ENCODE data around the gene RHBDD1.

Gene RHBDD1

GRCh38 chr2:226893216-226893615 is 57.4 kb downstream of the RHBDD1 start:
- no peaks in the 10 kb centered on the region for H3K4me1 ChIP-seq (ENCODE audit: insufficient read depth, low read length)
- H3K9ac ChIP-seq (ENCODE audit: low read depth, low read length): no peak overlapping the region
- no peaks in the 10 kb centered on the region for H3K9me3 ChIP-seq (ENCODE audit: control insufficient read depth, insufficient read depth, low read length)
- H3K36me3 ChIP-seq (ENCODE audit: insufficient read depth, low read length): no peaks in the 10 kb centered on the region

- no peaks in the 10 kb centered on the region for H3K9me3 ChIP-seq (ENCODE audit: control insufficient read depth, insufficient read depth, low read length)
- H3K36me3 ChIP-seq (ENCODE audit: insufficient read depth, low read length): no peaks in the 10 kb centered on the region
- no peaks in the 10 kb centered on the region for H3K4me1 ChIP-seq (ENCODE audit: insufficient read depth, low read length)
- H3K9ac ChIP-seq (ENCODE audit: low read depth, low read length): no peak overlapping the region
These were observed 58.9 kb downstream of the RHBDD1 start for GRCh38 chr2:226894752-226895151.

GRCh38 chr2:226895579-226895978 is 59.7 kb downstream of the RHBDD1 start:
- Histone ChIP-seq H3K4me1 (ENCODE audit: insufficient read depth, low read length) (no peaks in the 10 kb centered on the region), H3K9me3 (ENCODE audit: control insufficient read depth, insufficient read depth, low read length) (no peaks in the 10 kb centered on the region), H3K9ac (ENCODE audit: low read depth, low read length) (no peak overlapping the region), H3K36me3 (ENCODE audit: insufficient read depth, low read length) (no peaks in the 10 kb centered on the region)

GRCh38 chr2:226898121-226898520 is 62.3 kb downstream of the RHBDD1 start:
- Histone ChIP-seq H3K4me1 (ENCODE audit: insufficient read depth, low read length) (no peaks in the 10 kb centered on the region), H3K36me3 (ENCODE audit: insufficient read depth, low read length) (no peaks in the 10 kb centered on the region), H3K9me3 (ENCODE audit: control insufficient read depth, insufficient read depth, low read length) (no peaks in the 10 kb centered on the region), H3K9ac (ENCODE audit: low read depth, low read length) (no peak overlapping the region)

- H3K9ac ChIP-seq (ENCODE audit: low read depth, low read length): no peak overlapping the region
- H3K9me3 ChIP-seq (ENCODE audit: control insufficient read depth, insufficient read depth, low read length): no peaks in the 10 kb centered on the region
- H3K36me3 ChIP-seq (ENCODE audit: insufficient read depth, low read length): no peaks in the 10 kb centered on the region
- H3K4me1 ChIP-seq (ENCODE audit: insufficient read depth, low read length): no peaks in the 10 kb centered on the region
These were observed 63.0 kb downstream of the RHBDD1 start for GRCh38 chr2:226898897-226899296.

GRCh38 chr2:226902041-226902966 is 66.5 kb downstream of the RHBDD1 start:
- H3K4me1 ChIP-seq (ENCODE audit: insufficient read depth, low read length): no peaks in the 10 kb centered on the region

GRCh38 chr2:226903179-226903578 is 67.3 kb downstream of the RHBDD1 start:
- Histone ChIP-seq H3K9me3 (ENCODE audit: control insufficient read depth, insufficient read depth, low read length) (no peaks in the 10 kb centered on the region), H3K36me3 (ENCODE audit: insufficient read depth, low read length) (peaks cover 2% of the 10 kb centered on the region; the same call in 1 of the 2 replicates), H3K4me1 (ENCODE audit: insufficient read depth, low read length) (no peaks in the 10 kb centered on the region), H3K9ac (ENCODE audit: low read depth, low read length) (no peak overlapping the region)

More at GRCh38 chr2:226902041-226902966, 66.5 kb downstream of the RHBDD1 start:
- H3K9ac ChIP-seq (ENCODE audit: low read depth, low read length): no peak overlapping the region
- H3K9me3 ChIP-seq (ENCODE audit: control insufficient read depth, insufficient read depth, low read length): no peaks in the 10 kb centered on the region
- no peaks in the 10 kb centered on the region for H3K36me3 ChIP-seq (ENCODE audit: insufficient read depth, low read length)

GRCh38 chr2:226904592-226904991 is 68.7 kb downstream of the RHBDD1 start:
- H3K4me1 ChIP-seq (ENCODE audit: insufficient read depth, low read length): no peaks in the 10 kb centered on the region
- H3K36me3 ChIP-seq (ENCODE audit: insufficient read depth, low read length): peaks cover 3% of the 10 kb centered on the region; the same call in 1 of the 2 replicates
- H3K9me3 ChIP-seq (ENCODE audit: control insufficient read depth, insufficient read depth, low read length): no peaks in the 10 kb centered on the region
- H3K9ac ChIP-seq (ENCODE audit: low read depth, low read length): no peak overlapping the region

- Histone ChIP-seq H3K9ac (ENCODE audit: low read depth, low read length) (no peak overlapping the region), H3K4me1 (ENCODE audit: insufficient read depth, low read length) (no peaks in the 10 kb centered on the region), H3K9me3 (ENCODE audit: control insufficient read depth, insufficient read depth, low read length) (no peaks in the 10 kb centered on the region), H3K36me3 (ENCODE audit: insufficient read depth, low read length) (peaks cover 3% of the 10 kb centered on the region; the same call in 1 of the 2 replicates)
These were observed 69.9 kb downstream of the RHBDD1 start for GRCh38 chr2:226905718-226906117.

- no peaks in the 10 kb centered on the region for H3K4me1 ChIP-seq (ENCODE audit: insufficient read depth, low read length)
- no peaks in the 10 kb centered on the region for H3K9me3 ChIP-seq (ENCODE audit: control insufficient read depth, insufficient read depth, low read length)
- H3K36me3 ChIP-seq (ENCODE audit: insufficient read depth, low read length): peaks cover 3% of the 10 kb centered on the region; the same call in 1 of the 2 replicates
- H3K9ac ChIP-seq (ENCODE audit: low read depth, low read length): no peak overlapping the region
These were observed 70.4 kb downstream of the RHBDD1 start for GRCh38 chr2:226906163-226906693.

- no peaks in the 10 kb centered on the region for H3K4me1 ChIP-seq (ENCODE audit: insufficient read depth, low read length)
- H3K9ac ChIP-seq (ENCODE audit: low read depth, low read length): no peak overlapping the region
- H3K9me3 ChIP-seq (ENCODE audit: control insufficient read depth, insufficient read depth, low read length): no peaks in the 10 kb centered on the region
- H3K36me3 ChIP-seq (ENCODE audit: insufficient read depth, low read length): peaks cover 5% of the 10 kb centered on the region; the same call in 1 of the 2 replicates
These were observed 73.3 kb downstream of the RHBDD1 start for GRCh38 chr2:226909126-226909525.

- no peaks in the 10 kb centered on the region for H3K4me1 ChIP-seq (ENCODE audit: insufficient read depth, low read length)
These were observed 74.0 kb downstream of the RHBDD1 start for GRCh38 chr2:226909836-226910235.

GRCh38 chr2:226910384-226910783 is 74.5 kb downstream of the RHBDD1 start:
- Histone ChIP-seq H3K4me1 (ENCODE audit: insufficient read depth, low read length) (no peaks in the 10 kb centered on the region), H3K9me3 (ENCODE audit: control insufficient read depth, insufficient read depth, low read length) (no peaks in the 10 kb centered on the region), H3K9ac (ENCODE audit: low read depth, low read length) (no peak overlapping the region), H3K36me3 (ENCODE audit: insufficient read depth, low read length) (peaks cover 5% of the 10 kb centered on the region; the same call in 1 of the 2 replicates)

More at GRCh38 chr2:226909836-226910235, 74.0 kb downstream of the RHBDD1 start:
- peaks cover 5% of the 10 kb centered on the region; the same call in 1 of the 2 replicates for H3K36me3 ChIP-seq (ENCODE audit: insufficient read depth, low read length)
- H3K9me3 ChIP-seq (ENCODE audit: control insufficient read depth, insufficient read depth, low read length): no peaks in the 10 kb centered on the region
- no peak overlapping the region for H3K9ac ChIP-seq (ENCODE audit: low read depth, low read length)

GRCh38 chr2:226911932-226912331 is 76.1 kb downstream of the RHBDD1 start:
- Histone ChIP-seq H3K36me3 (ENCODE audit: insufficient read depth, low read length) (peaks cover 5% of the 10 kb centered on the region; the same call in 1 of the 2 replicates), H3K9me3 (ENCODE audit: control insufficient read depth, insufficient read depth, low read length) (no peaks in the 10 kb centered on the region), H3K4me1 (ENCODE audit: insufficient read depth, low read length) (no peaks in the 10 kb centered on the region), H3K9ac (ENCODE audit: low read depth, low read length) (no peak overlapping the region)

- 0 out of 2 replicates have a peak, but pooled peaks cover 2% of the 10 kb centered on the region for H3K36me3 ChIP-seq (ENCODE audit: insufficient read depth, low read length)
- no peaks in the 10 kb centered on the region for H3K9me3 ChIP-seq (ENCODE audit: control insufficient read depth, insufficient read depth, low read length)
- H3K9ac ChIP-seq (ENCODE audit: low read depth, low read length): no peak overlapping the region
- H3K4me1 ChIP-seq (ENCODE audit: insufficient read depth, low read length): no peaks in the 10 kb centered on the region
These were observed 77.8 kb downstream of the RHBDD1 start for GRCh38 chr2:226913641-226914040.

All from ES-I3 (cell line).